NT2/D1 (cell line): ENCODE measurements around the gene HK3.

Experiments
- YY1 ChIP-seq: IDR thresholded peaks from 2 replicates; pipeline ENCODE4 v1.6.1; 2011; ENCODE audit not compliant: insufficient read length, insufficient read depth
- ZNF274 ChIP-seq: IDR thresholded peaks from 2 replicates; pipeline ENCODE4 v1.6.1; 2011; ENCODE audit warnings: mild to moderate bottlenecking, low read depth, low read length

DNA sequence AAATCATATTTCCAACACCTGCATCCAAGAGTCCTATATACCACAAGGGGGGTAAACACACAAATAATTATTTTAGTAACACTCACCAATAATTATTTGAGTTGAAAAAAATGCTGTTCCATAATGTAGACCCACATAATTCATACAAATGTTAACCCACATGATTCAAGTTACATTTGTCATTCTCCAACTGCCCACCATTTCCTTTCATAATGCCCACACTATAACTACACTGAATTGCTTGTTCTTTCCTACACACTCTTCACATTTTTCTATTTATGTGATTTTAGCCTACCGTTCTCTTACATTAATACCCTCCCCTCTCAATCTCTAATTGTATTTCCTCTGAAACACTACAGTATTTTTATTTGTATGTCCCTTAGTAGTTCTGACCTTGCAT, 35.9 kb upstream of the HK3 start:
- no peak for TF ChIP-seq YY1
- TF ChIP-seq ZNF274 = no peak
